Endothelial cell of umbilical vein (primary cell): ENCODE measurements around the gene IL31RA. TPM values are rescaled to one million over a fixed set of nuclear protein-coding genes. Genes with fewer than 3 reads are reported as not detected.
A peak's percentile ranks its signal among the peaks of the same experiment; 100 is the strongest.

Source experiments
- BruUV-seq: library from RNA; stranded (reverse); fragments of 400-500 nt; replicated peaks from 2 replicates; lab custom pipeline; 2021; lab: Mats Ljungman, UMichigan
- CTCF ChIA-PET: fragments of 300-600, 350-600 bp; sonication (Branson Sonifier 250); formaldehyde crosslinking; loops from one replicate; lab custom pipeline; 2021; ENCODE audit warnings: antibody characterized with exemption, inconsistent platforms; lab: Charles Lee
- POLR2A ChIA-PET: fragments of 300-600, 350-600 bp; sonication (Branson Sonifier 250); formaldehyde crosslinking; loops from one replicate; lab custom pipeline; 2021; ENCODE audit warnings: antibody characterized with exemption, inconsistent platforms; lab: Charles Lee
- DNase-seq: peaks from one replicate; pipeline ENCODE4 v3.0.0-alpha.2; 2011; ENCODE audit warnings: low read depth, low spot score
- FAIRE-seq: peaks from 2 replicates; lab custom pipeline; 2011; peaks lifted over from hg19 to GRCh38; lab: Jason Lieb, UNC
- H2AFZ ChIP-seq: 2 replicates; pipeline ENCODE4 v1.6.0; 2012; ENCODE audit warnings: low read depth, low read length, control low read depth, inconsistent platforms
- H3K27ac ChIP-seq: 2 replicates; pipeline ENCODE4 v1.5.1; 2011; ENCODE audit warnings: low read depth, mild to moderate bottlenecking, control low read depth, low read length, moderate library complexity; ENCODE audit not compliant: insufficient read depth
- H3K27me3 ChIP-seq, 2 experiments: 2 replicates each; pipeline versions ENCODE4 v1.6.0 to v1.6.1; 2011; ENCODE audit warnings: low read length in 2 of 2, mixed read lengths in 1 of 2; ENCODE audit not compliant: control insufficient read depth in 2 of 2, insufficient read depth in 2 of 2
- H3K36me3 ChIP-seq, 2 experiments: 2 replicates in 1 of 2; 3 replicates in 1 of 2; pipeline ENCODE4 v1.5.1; 2011; ENCODE audit warnings: low read length in 2 of 2, mild to moderate bottlenecking in 1 of 2, moderate library complexity in 1 of 2; ENCODE audit not compliant: control insufficient read depth in 2 of 2, insufficient read depth in 2 of 2; ENCODE audit errors: extremely low read depth in 1 of 2
- H3K4me1 ChIP-seq: 3 replicates; pipeline ENCODE4 v1.5.1; 2011; ENCODE audit warnings: mild to moderate bottlenecking, low read length; ENCODE audit not compliant: control insufficient read depth, insufficient read depth; ENCODE audit errors: extremely low read depth
- H3K4me2 ChIP-seq: 2 replicates; pipeline ENCODE4 v1.6.1; 2011; ENCODE audit warnings: low read length, control low read depth, mixed read lengths; ENCODE audit not compliant: insufficient read depth
- H3K4me3 ChIP-seq, 3 experiments: fragments of 200-600 bp in 1 of 3; sonication (generic), shearing (Covaris generic) in 1 of 3; replicated peaks in 1 of 3; 2 replicates each; pipeline ENCODE4 v1.5.1; 2011 to 2016; ENCODE audit warnings: control low read depth in 3 of 3, low read length in 3 of 3, mild to moderate bottlenecking in 2 of 3, inconsistent platforms in 1 of 3, low read depth in 1 of 3, moderate library complexity in 1 of 3; ENCODE audit not compliant: insufficient read depth in 1 of 3
- H3K79me2 ChIP-seq: 2 replicates; pipeline ENCODE4 v1.6.0; 2012; ENCODE audit warnings: low read length, inconsistent platforms; ENCODE audit not compliant: control insufficient read depth, insufficient read depth
- H3K9ac ChIP-seq: replicated peaks from 2 replicates; pipeline ENCODE3; 2011; ENCODE audit warnings: low read length, control low read depth; ENCODE audit not compliant: insufficient read depth; ENCODE audit errors: extremely low read depth
- H3K9me1 ChIP-seq: replicated peaks from 3 replicates; pipeline ENCODE4 v1.6.0; 2011; ENCODE audit warnings: mild to moderate bottlenecking, low read length; ENCODE audit not compliant: control insufficient read depth, insufficient read depth; ENCODE audit errors: extremely low read depth
- H3K9me3 ChIP-seq: replicated peaks from 2 replicates; pipeline ENCODE4 v1.5.1; 2012; ENCODE audit warnings: low read length, inconsistent platforms; ENCODE audit not compliant: control insufficient read depth, insufficient read depth
- H4K20me1 ChIP-seq: replicated peaks from 2 replicates; pipeline ENCODE3; 2011; ENCODE audit warnings: mild to moderate bottlenecking, low read length; ENCODE audit not compliant: control insufficient read depth, insufficient read depth; ENCODE audit errors: extremely low read depth
- CTCF ChIP-seq, 2 donors: IDR thresholded peaks; 1 replicate in 1 of 2; 2 replicates in 1 of 2; pipeline ENCODE4 v1.5.1; 2011; ENCODE audit warnings: low read length in 2 of 2, mild to moderate bottlenecking in 2 of 2, moderate library complexity in 2 of 2, control low read depth in 1 of 2, inconsistent platforms in 1 of 2, low read depth in 1 of 2; ENCODE audit not compliant: insufficient read depth in 1 of 2; ENCODE audit errors: extremely low read depth in 1 of 2
- EZH2 ChIP-seq: IDR thresholded peaks from 2 replicates; pipeline ENCODE4 v1.6.1; 2012; ENCODE audit warnings: borderline replicate concordance, low read depth, mild to moderate bottlenecking, moderate library complexity, low read length, inconsistent platforms; ENCODE audit not compliant: severe bottlenecking
- FOS ChIP-seq: IDR thresholded peaks from 2 replicates; pipeline ENCODE4 v1.6.1; 2011; ENCODE audit warnings: mild to moderate bottlenecking, low read length, moderate library complexity, borderline replicate concordance; ENCODE audit not compliant: insufficient read depth
- GATA2 ChIP-seq: IDR thresholded peaks from 2 replicates; pipeline ENCODE4 v1.7.0; 2011; ENCODE audit warnings: low read depth, mild to moderate bottlenecking, moderate library complexity, mixed read lengths, low read length; ENCODE audit not compliant: insufficient read length, insufficient read depth
- JUN ChIP-seq: IDR thresholded peaks from 2 replicates; pipeline ENCODE4 v1.6.1; 2011; ENCODE audit warnings: borderline replicate concordance, low read depth; ENCODE audit not compliant: insufficient read length, insufficient read depth
- MAX ChIP-seq: IDR thresholded peaks from 2 replicates; pipeline ENCODE4 v1.6.1; 2011; ENCODE audit not compliant: insufficient read depth, insufficient read length
- MYC ChIP-seq: IDR thresholded peaks from one replicate; pipeline ENCODE4 v1.6.1; 2011; ENCODE audit warnings: mild to moderate bottlenecking, low read depth, low read length
- POLR2A ChIP-seq: IDR thresholded peaks from 2 replicates; pipeline ENCODE4 v1.6.1; 2012; ENCODE audit warnings: low read depth, mild to moderate bottlenecking, control low read depth, low read length
- POLR2AphosphoS5 ChIP-seq: IDR thresholded peaks from 2 replicates; pipeline ENCODE4 v1.6.1; 2012; ENCODE audit warnings: low read depth, mild to moderate bottlenecking, control low read depth, low read length, moderate library complexity; ENCODE audit not compliant: insufficient read depth
- dilution Hi-C: fragments of 300-500 bp; cut with MboI; formaldehyde crosslinking; loops from one replicate; pipeline ENCODE4 v1.15.0; 2019; ENCODE audit warnings: low sequenced_read_pairs; ENCODE audit not compliant: extremely low pct_ligation_motif_present
- intact Hi-C: fragments of 100-400 bp; cut with micrococcal nuclease; formaldehyde crosslinking; loops from one replicate; pipeline ENCODE4 v1.10.0; 2022
- polyA plus RNA-seq, 4 experiments: library from polyadenylated mRNA; depleted of rRNA in 3 of 4; stranded (reverse) in 3 of 4; unstranded in 1 of 4; fragments of >200 nt; gene quantifications; 2 replicates each; pipeline versions ENCODE4 v1.2.1 to v1.2.3, GENCODE V29; 2011 to 2012; ENCODE audit warnings: missing spikeins in 1 of 4
- total RNA-seq: library from RNA; stranded (reverse); gene quantifications from 2 replicates; pipeline ENCODE4 v1.2.3, GENCODE V29; 2021

The IL31RA gene
- total and polyA plus RNA-seq, 2 donors (not counting 3 experiments of a cell fraction or from before 2014, with no cell fraction given): 0.14 to 0.75 TPM

- no peak overlapping the region for H3K9ac ChIP-seq
- intact Hi-C loops: no loop called here
- H3K9me3 ChIP-seq: no peaks in the 10 kb centered on the region
- no peak for TF ChIP-seq CTCF (IDR thresholded peaks at IDR 0.05; ENCODE audit: extremely low read depth in 1 of 2, insufficient read depth in 1 of 2, low read depth in 1 of 2, low read length in 2 of 2)
- TF ChIP-seq POLR2AphosphoS5: no peak
- no peak for TF ChIP-seq MAX
- TF ChIP-seq JUN: no peak
- no peak for TF ChIP-seq FOS
- dilution Hi-C loops: no loop called here
- H3K36me3 ChIP-seq: no peaks in the 10 kb centered on the region
- no peak overlapping the region for H3K4me2 ChIP-seq
- POLR2A ChIA-PET: no interaction called here
- H3K9me1 ChIP-seq: no peaks in the 10 kb centered on the region
- no peak for FAIRE-seq
- no peak overlapping the region for H3K27ac ChIP-seq
- CTCF ChIA-PET: no interaction called here
- no peaks in the 10 kb centered on the region for H4K20me1 ChIP-seq
- H3K4me1 ChIP-seq: peaks cover 21% of the 10 kb centered on the region
- no peak for DNase-seq
- H2AFZ ChIP-seq: no peak overlapping the region
- no peaks in the 10 kb centered on the region for H3K27me3 ChIP-seq
- no peaks in the 10 kb centered on the region for H3K79me2 ChIP-seq
- no peak overlapping the region for H3K4me3 ChIP-seq
- no TSS peak for BruUV-seq
Observed at GRCh38 chr5:55848783-55849182, 2.4 kb upstream of the IL31RA start.

- no peaks in the 10 kb centered on the region for H3K9me1 ChIP-seq
- H3K4me3 ChIP-seq: no peak overlapping the region
- no peaks in the 10 kb centered on the region for H4K20me1 ChIP-seq
- H3K9ac ChIP-seq: peak overlapping the region; percentile 54
- intact Hi-C loops (no loop called here), dilution Hi-C loops (no loop called here)
- POLR2A ChIA-PET: no interaction called here
- TF ChIP-seq CTCF (IDR thresholded peaks at IDR 0.05; ENCODE audit: extremely low read depth in 1 of 2, insufficient read depth in 1 of 2, low read depth in 1 of 2, low read length in 2 of 2) (no peak), MYC (no peak), JUN (no peak), POLR2A (no peak), MAX (no peak), POLR2AphosphoS5 (no peak), GATA2 (no peak), EZH2 (no peak), FOS (no peak)
- DNase-seq: no peak
- BruUV-seq: TSS peak; percentile 71
- FAIRE-seq: no peak
- CTCF ChIA-PET: interaction anchor here (0.6 to 2.2 kb wide), 7 partner anchors 13 to 160 kb away, joined by 3 to 8 read pairs (median 5); no protein-coding TSS in a partner anchor
- H3K4me2 ChIP-seq: peak overlapping the region; percentile 38
- H3K79me2 ChIP-seq: no peaks in the 10 kb centered on the region
- H3K4me1 ChIP-seq: peaks cover 37% of the 10 kb centered on the region
- peak overlapping the region; percentile 15 for H2AFZ ChIP-seq
- no peaks in the 10 kb centered on the region for H3K36me3 ChIP-seq
- H3K27me3 ChIP-seq: no peaks in the 10 kb centered on the region
- no peaks in the 10 kb centered on the region for H3K9me3 ChIP-seq
- peak overlapping the region; percentile 65 for H3K27ac ChIP-seq
Observed at GRCh38 chr5:55851675-55851979, 470 bp downstream of the IL31RA start.
